Iris pigment epithelial cell (primary cell): ENCODE results near the gene KLKB1.
"Not testable (repeated sequence)": the region's sequence is repeated elsewhere in the genome, so short reads cannot be mapped to it uniquely, and the experiment has no call there.

Experiments
- DNase-seq: peaks from one replicate; pipeline ENCODE4 v3.0.0-alpha.2; 2011; ENCODE audit warnings: low read depth

Gene KLKB1

DNA sequence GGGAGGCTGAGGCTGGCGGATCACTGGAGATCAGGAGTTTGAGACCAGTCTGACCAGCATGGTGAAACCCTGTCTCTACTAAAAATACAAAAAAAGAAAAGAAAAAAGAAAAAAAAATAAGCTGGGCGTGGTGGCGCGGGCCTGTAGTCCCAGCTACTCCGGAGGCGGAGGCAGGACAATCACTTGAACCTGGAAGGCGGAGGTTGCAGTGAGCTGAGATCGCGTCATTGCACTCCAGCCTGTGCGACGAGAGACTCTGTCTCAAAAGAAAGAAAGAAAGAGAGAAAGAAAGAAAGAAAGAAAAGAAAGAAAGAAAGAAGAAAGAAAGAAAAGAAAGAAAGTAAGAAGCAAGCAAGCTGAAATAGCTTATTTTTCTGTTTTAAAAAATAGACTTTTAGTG is 37.9 kb downstream of the KLKB1 start:
- not testable (repeated sequence) for DNase-seq

- DNase-seq, result no peak
Measured at GRCh38 chr4:186265683-186266652, 38.7 kb downstream of the KLKB1 start, which contains the start of gene F11. Gene F11, plus strand, starts transcription at chr4:186266189. Its CDS starts 948 bp downstream, at chr4:186267137.

DNA sequence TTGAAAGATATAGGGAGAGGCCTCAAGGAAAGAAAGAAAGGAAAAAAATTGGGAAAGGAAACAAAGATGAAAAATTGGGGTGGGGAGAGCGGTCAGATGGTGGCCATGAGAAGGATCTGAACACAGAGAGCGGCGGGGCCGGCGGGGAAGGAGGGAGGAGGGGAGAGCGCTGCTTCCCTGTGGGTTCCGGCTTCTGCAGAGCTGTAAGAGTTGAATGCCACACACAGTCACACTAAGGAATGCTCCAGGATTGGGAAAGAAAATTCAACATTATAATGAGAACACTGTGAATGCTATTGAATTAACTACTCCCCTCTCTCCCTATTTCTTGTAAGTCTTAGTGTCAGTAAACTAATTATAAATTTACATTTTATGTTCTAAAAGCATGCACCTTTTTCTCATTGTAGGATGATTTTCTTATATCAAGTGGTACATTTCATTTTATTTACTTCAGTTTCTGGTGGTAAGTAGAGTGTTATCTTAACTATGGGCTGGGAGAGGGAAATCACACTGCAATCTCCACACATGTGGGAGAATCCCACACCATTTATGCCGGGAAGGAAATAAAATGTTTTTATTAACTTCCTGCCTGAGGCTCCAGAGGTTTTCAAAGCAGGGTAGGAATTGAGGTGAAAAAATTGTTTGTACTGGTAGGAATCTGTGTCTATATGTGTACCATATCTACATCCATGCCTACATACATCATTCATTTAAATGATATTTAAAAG is 39.6 kb downstream of the KLKB1 start:
- peak; percentile 22 for DNase-seq

DNA sequence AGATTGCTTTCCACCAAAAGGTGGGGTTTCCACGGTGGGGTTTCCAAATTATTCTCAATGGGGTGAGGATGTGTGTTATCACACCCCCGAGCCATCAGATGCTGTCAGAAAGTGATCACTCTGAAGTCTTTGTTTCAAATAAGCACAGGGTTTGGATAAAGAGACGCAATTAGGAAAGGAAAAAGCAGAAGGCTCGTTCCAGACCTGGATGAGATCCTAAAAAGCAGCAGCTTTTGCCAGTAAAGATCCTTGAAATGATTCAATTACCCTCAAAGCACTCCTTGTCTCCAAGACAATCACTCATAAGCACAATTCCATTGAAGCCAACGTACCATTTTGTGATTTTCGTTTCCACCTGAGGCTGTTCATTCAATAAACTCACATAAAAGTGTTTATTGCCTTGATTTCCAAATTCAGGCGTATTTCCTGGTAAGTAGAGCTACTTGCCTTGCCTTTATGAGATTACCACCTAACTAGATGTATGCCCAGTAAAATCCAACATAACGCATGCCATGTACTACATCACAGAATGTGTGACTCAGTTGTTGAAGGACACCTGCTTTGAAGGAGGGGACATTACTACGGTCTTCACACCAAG is 43.9 kb downstream of the KLKB1 start:
- no peak for DNase-seq

DNA sequence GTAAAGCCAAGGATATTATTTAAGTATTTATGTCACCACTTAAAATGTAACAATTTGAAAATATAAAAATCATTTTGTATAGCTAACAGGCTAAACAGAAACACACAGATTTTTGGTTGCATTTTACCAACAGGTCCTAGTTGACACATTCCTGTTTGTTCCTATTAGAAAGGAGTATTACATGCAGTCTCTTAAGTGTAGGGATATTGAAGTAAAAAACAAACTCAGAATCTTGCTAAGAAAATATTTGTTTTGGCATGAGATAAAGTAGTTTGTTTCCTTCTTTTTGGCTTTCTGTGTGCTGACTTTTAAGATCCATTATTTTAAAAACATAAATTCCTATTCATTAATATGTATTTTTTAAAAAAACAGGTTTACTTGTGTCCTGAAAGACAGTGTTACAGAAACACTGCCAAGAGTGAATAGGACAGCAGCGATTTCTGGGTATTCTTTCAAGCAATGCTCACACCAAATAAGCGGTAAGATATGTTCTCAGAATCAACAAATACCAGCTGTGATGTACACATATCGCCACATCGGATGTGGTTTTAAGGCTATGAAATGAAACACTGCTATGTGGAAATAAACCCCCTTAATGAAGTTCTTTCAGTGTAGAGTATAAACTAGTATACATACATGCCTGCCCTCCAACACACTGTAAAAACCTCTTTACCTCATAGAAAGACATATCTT is 45.5 kb downstream of the KLKB1 start:
- peak; percentile 32 for DNase-seq

- DNase-seq, result not testable (repeated sequence)
Measured at GRCh38 chr4:186273392-186273789, 46.1 kb downstream of the KLKB1 start.

- DNase-seq, result no peak
Measured at GRCh38 chr4:186283311-186283710, 56.0 kb downstream of the KLKB1 start.

DNA sequence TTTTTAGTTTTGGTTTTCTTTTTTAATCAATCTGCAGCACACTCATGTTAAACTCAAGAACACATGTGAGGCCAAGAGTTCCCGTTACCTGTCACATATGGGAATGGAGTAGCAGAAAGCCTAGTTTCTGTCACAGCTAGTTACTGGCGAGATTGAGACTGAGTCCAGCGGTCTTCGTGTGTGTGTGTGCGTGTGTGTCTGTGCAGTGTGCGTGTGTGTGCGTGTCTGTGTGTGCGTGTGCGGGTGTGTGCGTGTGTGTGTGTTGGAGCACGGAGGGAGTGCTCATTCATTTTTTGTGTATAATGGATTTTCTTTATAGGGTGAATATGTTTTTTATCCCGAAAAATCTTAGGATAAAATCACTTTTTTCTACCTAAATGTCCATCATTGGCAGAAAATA is 57.8 kb downstream of the KLKB1 start:
- DNase-seq, result no peak

DNA sequence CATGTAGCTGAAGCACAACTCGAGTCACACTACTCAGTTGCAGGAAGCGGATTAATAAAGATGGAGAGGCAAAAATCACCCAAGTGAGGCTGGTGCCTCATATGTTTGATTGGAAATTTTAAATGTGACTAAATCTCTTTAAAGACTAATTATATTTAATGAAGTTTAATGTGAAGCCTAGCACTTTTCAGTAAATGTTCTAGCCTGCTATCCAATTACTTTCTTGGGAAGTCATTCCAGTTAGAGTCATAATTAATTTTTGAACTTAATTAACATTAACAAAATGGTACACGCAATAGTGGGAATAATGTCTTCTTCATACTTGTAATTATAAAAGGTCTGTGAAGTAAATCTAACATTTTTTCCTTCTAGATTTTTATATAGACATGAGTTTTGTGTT is 59.3 kb downstream of the KLKB1 start:
- DNase-seq, result no peak

- DNase-seq, result no peak
Measured at GRCh38 chr4:186291256-186291890, 64.1 kb downstream of the KLKB1 start.

GRCh38 chr4:186294160-186294559 is 66.9 kb downstream of the KLKB1 start:
- no peak for DNase-seq

DNA sequence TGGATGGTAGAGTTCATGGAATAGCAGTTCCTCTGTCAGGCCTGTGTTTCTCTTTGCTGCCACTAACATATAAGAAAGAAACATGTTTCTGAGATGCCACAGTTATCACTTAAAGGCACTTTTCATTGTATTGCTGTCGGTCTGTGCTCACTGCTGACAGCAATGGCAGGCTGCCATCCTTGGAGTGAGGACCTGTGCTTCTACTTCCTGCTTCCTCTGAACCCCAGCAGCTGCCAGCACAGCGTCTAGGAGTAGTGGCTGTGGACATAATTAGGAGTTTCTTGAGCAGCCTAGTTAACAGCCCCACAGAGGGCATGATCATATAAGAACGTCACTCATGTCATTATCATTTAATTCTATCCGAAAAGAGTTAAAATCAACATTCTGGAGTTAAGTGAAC is 69.2 kb downstream of the KLKB1 start:
- DNase-seq, result no peak

GRCh38 chr4:186297013-186297645 is 69.8 kb downstream of the KLKB1 start:
- DNase-seq, result peak; percentile 67

GRCh38 chr4:186298031-186298647 is 70.8 kb downstream of the KLKB1 start:
- DNase-seq, result no peak

GRCh38 chr4:186299291-186299690 is 72.0 kb downstream of the KLKB1 start:
- no peak for DNase-seq

DNA sequence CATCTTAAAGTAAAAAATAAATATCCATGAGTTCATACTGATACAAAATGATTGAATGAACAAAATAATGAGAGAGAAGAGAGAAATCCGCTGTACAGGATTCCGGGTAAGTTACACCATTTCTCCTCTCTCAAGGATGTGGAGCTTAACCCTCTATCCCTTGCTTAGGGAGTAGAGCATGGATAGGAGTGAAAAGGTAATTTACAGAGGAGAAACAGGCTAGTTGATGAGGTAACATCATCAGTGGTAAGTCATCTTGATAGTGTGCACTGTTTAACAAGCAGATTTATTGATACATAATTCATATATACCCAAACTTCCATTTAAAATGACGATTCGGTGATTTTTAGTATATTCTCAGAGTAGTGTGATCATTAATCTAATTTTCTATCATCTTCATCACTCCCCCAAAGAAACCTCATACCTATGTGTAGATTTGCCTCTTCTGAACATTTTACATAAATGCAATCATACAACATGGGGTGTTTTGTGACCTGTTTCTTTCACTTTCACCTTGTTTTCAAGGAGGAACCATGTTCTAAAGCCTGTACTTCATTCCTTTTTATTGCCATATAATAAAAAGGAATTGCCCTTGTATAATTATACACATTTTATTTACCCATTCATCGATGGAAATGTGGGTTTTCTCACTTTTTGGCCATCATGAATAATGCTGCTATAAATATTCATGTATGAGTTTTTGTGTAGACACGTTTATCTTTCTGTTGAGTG is 73.5 kb downstream of the KLKB1 start:
- DNase-seq, result no peak

GRCh38 chr4:186304216-186304615 is 76.9 kb downstream of the KLKB1 start:
- no peak for DNase-seq

DNA sequence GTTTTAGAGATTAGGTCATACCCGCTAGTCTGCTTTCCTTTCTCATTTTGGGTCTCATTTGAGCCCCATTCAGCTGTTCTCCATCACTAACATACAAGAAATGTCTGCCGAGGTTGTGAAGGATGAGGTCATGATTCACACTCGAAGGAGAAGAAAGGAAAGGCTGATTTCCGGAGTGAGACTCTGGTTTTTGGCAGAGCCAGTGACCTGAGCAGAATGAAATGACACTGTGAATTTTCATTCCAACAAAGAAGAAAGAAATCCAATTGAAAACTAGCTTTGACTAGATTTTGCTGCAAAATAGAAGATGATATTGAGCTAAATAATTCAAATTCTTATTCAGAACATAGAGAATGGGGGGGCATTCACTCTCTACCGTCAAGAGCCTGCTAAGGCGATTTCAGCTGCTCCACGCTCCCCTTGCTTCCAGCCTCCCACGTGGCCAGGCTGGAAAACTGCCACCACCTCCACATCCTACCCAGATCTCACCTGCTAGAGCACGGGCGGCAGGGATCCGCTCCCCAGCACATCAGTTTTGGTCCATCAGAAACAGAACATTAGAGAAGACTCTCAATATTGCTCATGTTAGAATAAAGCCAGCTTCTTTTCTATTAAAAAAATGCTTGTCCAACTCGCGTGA is 77.7 kb downstream of the KLKB1 start:
- peak; percentile 5 for DNase-seq

DNA sequence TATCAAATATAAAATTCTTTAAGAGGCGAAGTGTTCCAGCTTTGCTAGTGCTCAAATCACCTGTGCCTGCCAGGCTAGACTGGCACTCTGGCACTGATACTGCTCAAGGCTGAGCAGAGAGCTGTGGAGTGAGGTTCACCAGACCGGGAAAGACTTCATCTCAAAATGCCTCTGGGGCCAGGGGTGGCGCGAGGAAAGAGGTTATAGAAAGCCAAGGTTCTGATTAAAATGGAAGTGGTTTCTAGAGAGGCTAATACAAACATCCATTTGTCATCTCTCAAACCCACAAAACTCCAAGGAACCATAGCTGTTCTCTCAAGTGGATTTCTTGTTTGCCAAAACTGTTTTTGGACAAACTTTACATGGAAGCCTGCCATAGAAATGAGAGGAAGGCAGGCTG is 80.2 kb downstream of the KLKB1 start:
- DNase-seq, result no peak
